Measurements from ENCODE around the gene NIPAL1.
"Not testable (repeated sequence)": the region's sequence is repeated elsewhere in the genome, so short reads cannot be mapped to it uniquely, and the experiment has no call there.

NIPAL1 gene

DNA sequence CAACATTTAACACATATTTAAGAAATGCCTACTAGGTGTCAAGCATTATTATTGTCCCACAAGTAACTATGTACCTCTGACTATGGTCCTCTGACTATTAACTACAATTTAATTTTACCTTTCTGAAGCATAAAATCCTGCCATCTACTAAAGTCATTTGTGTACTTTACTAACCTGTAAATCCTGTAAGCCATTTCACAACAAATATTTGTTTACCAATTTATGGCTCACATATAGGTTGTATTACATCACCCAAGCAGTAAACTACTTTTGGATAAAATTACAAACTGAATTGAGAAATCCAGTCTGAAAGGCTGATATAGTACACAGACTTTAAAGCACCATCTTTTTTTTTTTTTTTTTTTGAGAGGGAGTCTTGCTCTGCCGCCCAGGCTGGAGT is 43.9 kb upstream of the NIPAL1 start:
- H3K4me1 ChIP-seq (ENCODE audit: low read length): peaks cover 13% of the 10 kb centered on the region; the same call in 1 of the 2 replicates
- no peak overlapping the region for H3K4me3 ChIP-seq (ENCODE audit: low read length)
- no peaks in the 10 kb centered on the region for H4K20me1 ChIP-seq (ENCODE audit: insufficient read depth, low read length)
- H3K9me3 ChIP-seq (replicated peaks; ENCODE audit: insufficient read depth, low read length): no peaks in the 10 kb centered on the region
- DNase-seq: no peak
- H3K9ac ChIP-seq (ENCODE audit: low read length): no peak overlapping the region
- no peak overlapping the region for H3K27ac ChIP-seq (ENCODE audit: low read length)
- no peaks in the 10 kb centered on the region for H3F3A ChIP-seq (ENCODE audit: insufficient read depth, low read length)
- TF ChIP-seq EZH2 (optimal IDR thresholded peaks at IDR 0.05; ENCODE audit: low read depth, low read length): no peak
- TF ChIP-seq, protein P1, sequence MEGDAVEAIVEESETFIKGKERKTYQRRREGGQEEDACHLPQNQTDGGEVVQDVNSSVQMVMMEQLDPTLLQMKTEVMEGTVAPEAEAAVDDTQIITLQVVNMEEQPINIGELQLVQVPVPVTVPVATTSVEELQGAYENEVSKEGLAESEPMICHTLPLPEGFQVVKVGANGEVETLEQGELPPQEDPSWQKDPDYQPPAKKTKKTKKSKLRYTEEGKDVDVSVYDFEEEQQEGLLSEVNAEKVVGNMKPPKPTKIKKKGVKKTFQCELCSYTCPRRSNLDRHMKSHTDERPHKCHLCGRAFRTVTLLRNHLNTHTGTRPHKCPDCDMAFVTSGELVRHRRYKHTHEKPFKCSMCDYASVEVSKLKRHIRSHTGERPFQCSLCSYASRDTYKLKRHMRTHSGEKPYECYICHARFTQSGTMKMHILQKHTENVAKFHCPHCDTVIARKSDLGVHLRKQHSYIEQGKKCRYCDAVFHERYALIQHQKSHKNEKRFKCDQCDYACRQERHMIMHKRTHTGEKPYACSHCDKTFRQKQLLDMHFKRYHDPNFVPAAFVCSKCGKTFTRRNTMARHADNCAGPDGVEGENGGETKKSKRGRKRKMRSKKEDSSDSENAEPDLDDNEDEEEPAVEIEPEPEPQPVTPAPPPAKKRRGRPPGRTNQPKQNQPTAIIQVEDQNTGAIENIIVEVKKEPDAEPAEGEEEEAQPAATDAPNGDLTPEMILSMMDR (IDR thresholded peaks at IDR 0.05; ENCODE audit: low read length): no peak
- no peak for TF ChIP-seq EZH2phosphoT487 (IDR thresholded peaks at IDR 0.05; ENCODE audit: low read length)
- H3K27me3 ChIP-seq (replicated peaks; ENCODE audit: insufficient read depth, low read length): no peaks in the 10 kb centered on the region
- no peaks in the 10 kb centered on the region for H3K79me2 ChIP-seq (ENCODE audit: low read length)
- H3K4me2 ChIP-seq (ENCODE audit: low read depth, low read length): peak overlapping the region; percentile 17; the same call in 1 of the 2 replicates
- no peaks in the 10 kb centered on the region for H3K36me3 ChIP-seq (replicated peaks; ENCODE audit: insufficient read depth, low read length)
- no peak overlapping the region for H2AFZ ChIP-seq (ENCODE audit: low read length)
- no peaks in the 10 kb centered on the region for H3K9me2 ChIP-seq (replicated peaks; ENCODE audit: insufficient read depth, low read length)

DNA sequence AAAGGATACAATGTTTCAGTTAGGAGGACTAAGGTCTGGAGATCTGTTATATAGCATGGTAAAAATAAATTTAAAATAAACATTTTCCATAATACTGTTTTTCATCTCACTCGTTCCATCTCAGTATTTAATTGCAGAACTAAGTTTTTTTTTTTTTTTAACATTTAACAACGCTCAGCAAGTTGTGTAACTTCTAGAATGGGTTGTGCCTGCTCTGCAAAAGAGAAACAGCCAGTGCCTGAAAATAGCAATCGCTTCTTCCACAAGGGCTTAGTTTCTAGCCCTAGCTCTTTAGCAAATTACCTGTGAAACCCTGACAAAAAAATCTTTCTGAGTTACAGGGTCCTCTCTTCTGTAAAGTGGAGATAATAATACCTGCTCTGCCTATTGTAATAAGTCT is 42.0 kb upstream of the NIPAL1 start:
- no peak overlapping the region for H3K9ac ChIP-seq (ENCODE audit: low read length)
- TF ChIP-seq EZH2 (optimal IDR thresholded peaks at IDR 0.05; ENCODE audit: low read depth, low read length) (no peak), EZH2phosphoT487 (IDR thresholded peaks at IDR 0.05; ENCODE audit: low read length) (no peak)
- TF ChIP-seq, protein P1 (IDR thresholded peaks at IDR 0.05; ENCODE audit: low read length): no peak
- no peaks in the 10 kb centered on the region for H3F3A ChIP-seq (ENCODE audit: insufficient read depth, low read length)
- H2AFZ ChIP-seq (ENCODE audit: low read length): no peak overlapping the region
- no peaks in the 10 kb centered on the region for H3K36me3 ChIP-seq (replicated peaks; ENCODE audit: insufficient read depth, low read length)
- peak; percentile 42 for DNase-seq
- H3K27ac ChIP-seq (ENCODE audit: low read length): no peak overlapping the region
- H3K27me3 ChIP-seq (replicated peaks; ENCODE audit: insufficient read depth, low read length): no peaks in the 10 kb centered on the region
- H3K4me2 ChIP-seq (ENCODE audit: low read depth, low read length): peak overlapping the region; percentile 29; the same call in 1 of the 2 replicates
- no peaks in the 10 kb centered on the region for H3K9me3 ChIP-seq (replicated peaks; ENCODE audit: insufficient read depth, low read length)
- H3K4me3 ChIP-seq (ENCODE audit: low read length): no peak overlapping the region
- no peaks in the 10 kb centered on the region for H3K79me2 ChIP-seq (ENCODE audit: low read length)
- H4K20me1 ChIP-seq (ENCODE audit: insufficient read depth, low read length): no peaks in the 10 kb centered on the region
- H3K9me2 ChIP-seq (replicated peaks; ENCODE audit: insufficient read depth, low read length): no peaks in the 10 kb centered on the region
- peaks cover 13% of the 10 kb centered on the region; the same call in 1 of the 2 replicates for H3K4me1 ChIP-seq (ENCODE audit: low read length)

DNA sequence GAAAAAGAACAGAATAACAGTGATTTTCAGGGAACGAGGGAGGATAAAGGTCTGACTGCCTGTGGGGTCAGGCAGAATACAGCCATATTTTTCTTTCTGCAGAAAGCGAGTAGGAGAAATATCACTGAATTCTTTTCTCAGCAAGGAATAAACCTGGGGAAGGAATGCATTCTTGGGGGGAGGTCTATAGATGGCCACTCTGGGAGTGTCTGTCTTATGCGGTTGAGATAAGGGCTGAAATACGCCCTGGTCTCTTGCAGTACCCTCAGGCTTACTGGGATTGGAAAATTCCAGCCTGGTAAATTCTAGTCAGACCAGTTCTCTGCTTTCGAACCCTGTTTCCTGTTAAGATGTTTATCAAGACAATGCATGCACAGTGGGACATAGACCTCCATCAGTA is 26.4 kb upstream of the NIPAL1 start:
- Histone ChIP-seq H3K79me2 (ENCODE audit: low read length) (no peaks in the 10 kb centered on the region), H3K27me3 (replicated peaks; ENCODE audit: insufficient read depth, low read length) (no peaks in the 10 kb centered on the region), H3F3A (ENCODE audit: insufficient read depth, low read length) (no peaks in the 10 kb centered on the region), H3K9ac (ENCODE audit: low read length) (no peak overlapping the region), H3K9me2 (replicated peaks; ENCODE audit: insufficient read depth, low read length) (no peaks in the 10 kb centered on the region), H2AFZ (ENCODE audit: low read length) (no peak overlapping the region), H3K27ac (ENCODE audit: low read length) (no peak overlapping the region), H3K4me1 (ENCODE audit: low read length) (no peaks in the 10 kb centered on the region), H3K36me3 (replicated peaks; ENCODE audit: insufficient read depth, low read length) (no peaks in the 10 kb centered on the region), H4K20me1 (ENCODE audit: insufficient read depth, low read length) (no peaks in the 10 kb centered on the region), H3K4me2 (ENCODE audit: low read depth, low read length) (no peak overlapping the region), H3K4me3 (ENCODE audit: low read length) (no peak overlapping the region), H3K9me3 (replicated peaks; ENCODE audit: insufficient read depth, low read length) (no peaks in the 10 kb centered on the region)
- DNase-seq: no peak
- TF ChIP-seq, protein P1 (IDR thresholded peaks at IDR 0.05; ENCODE audit: low read length): no peak
- TF ChIP-seq EZH2phosphoT487 (IDR thresholded peaks at IDR 0.05; ENCODE audit: low read length): no peak
- TF ChIP-seq EZH2 (optimal IDR thresholded peaks at IDR 0.05; ENCODE audit: low read depth, low read length): no peak

DNA sequence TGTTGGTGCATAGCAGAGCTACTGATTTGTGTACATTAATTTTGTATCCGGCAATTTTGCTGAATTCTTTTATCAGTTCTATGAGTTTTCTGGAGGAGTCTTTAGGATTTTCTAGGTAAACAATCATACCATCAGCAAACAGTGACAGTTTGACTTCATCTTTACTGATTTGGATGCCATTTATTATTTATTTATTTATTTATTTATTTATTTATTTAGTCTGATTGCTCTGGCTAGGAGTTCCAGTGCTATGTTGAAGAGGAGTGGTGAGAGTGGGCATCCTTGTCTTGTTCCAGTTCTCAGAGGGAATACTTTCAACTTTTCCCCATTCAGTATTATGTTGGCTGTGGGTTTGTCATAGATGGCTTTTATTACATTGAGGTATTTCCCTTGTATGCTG is 24.1 kb upstream of the NIPAL1 start:
- not testable (repeated sequence) for H3K4me1 ChIP-seq (ENCODE audit: low read length); H3K4me2 ChIP-seq (ENCODE audit: low read depth, low read length); H3K9me3 ChIP-seq (replicated peaks; ENCODE audit: insufficient read depth, low read length); H2AFZ ChIP-seq (ENCODE audit: low read length); H3F3A ChIP-seq (ENCODE audit: insufficient read depth, low read length); H4K20me1 ChIP-seq (ENCODE audit: insufficient read depth, low read length); H3K9ac ChIP-seq (ENCODE audit: low read length); DNase-seq; H3K27me3 ChIP-seq (replicated peaks; ENCODE audit: insufficient read depth, low read length); H3K9me2 ChIP-seq (replicated peaks; ENCODE audit: insufficient read depth, low read length); H3K4me3 ChIP-seq (ENCODE audit: low read length); H3K79me2 ChIP-seq (ENCODE audit: low read length); H3K36me3 ChIP-seq (replicated peaks; ENCODE audit: insufficient read depth, low read length); H3K27ac ChIP-seq (ENCODE audit: low read length)

All from MM.1S (cell line).